Osteocyte (in vitro differentiated cells): ENCODE data around the gene ZIC4. TPM values are rescaled to one million over a fixed set of nuclear protein-coding genes. Genes with fewer than 3 reads are reported as not detected.

Source experiments
- DNase-seq: peaks from one replicate; pipeline ENCODE4 v3.0.0; 2021; ENCODE audit warnings: mixed read lengths; ENCODE audit not compliant: unreplicated experiment; ENCODE audit errors: extremely low spot score
- H3K27ac Mint-ChIP-seq: one replicate; pipeline ENCODE4 v1.8.0; 2021; ENCODE audit warnings: mild to moderate bottlenecking, mixed read lengths; ENCODE audit not compliant: unreplicated experiment
- H3K27me3 Mint-ChIP-seq: one replicate; pipeline ENCODE4 v1.8.0; 2021; ENCODE audit warnings: mixed read lengths; ENCODE audit not compliant: unreplicated experiment
- H3K36me3 Mint-ChIP-seq: one replicate; pipeline ENCODE4 v1.8.0; 2021; ENCODE audit warnings: mixed read lengths; ENCODE audit not compliant: unreplicated experiment
- H3K4me1 Mint-ChIP-seq: one replicate; pipeline ENCODE4 v1.8.0; 2021; ENCODE audit warnings: mixed read lengths; ENCODE audit not compliant: unreplicated experiment
- H3K4me3 Mint-ChIP-seq: one replicate; pipeline ENCODE4 v1.8.0; 2021; ENCODE audit warnings: mild to moderate bottlenecking, moderate library complexity, mixed read lengths; ENCODE audit not compliant: unreplicated experiment
- H3K9me3 Mint-ChIP-seq: one replicate; pipeline ENCODE4 v1.8.0; 2021; ENCODE audit warnings: mixed read lengths; ENCODE audit not compliant: unreplicated experiment
- CTCF ChIP-seq: fragments of 200-600 bp; sonication (generic); IDR thresholded peaks from 2 replicates; pipeline ENCODE4 v1.5.0; 2021; ENCODE audit warnings: antibody characterized with exemption, mild to moderate bottlenecking, moderate library complexity
- long read RNA-seq: library from polyadenylated mRNA; unstranded; transcript quantifications from one replicate; pipeline ENCODE4 v2.0.0, GENCODE V29; 2021
- total RNA-seq: library from RNA; stranded (reverse); gene quantifications from 2 replicates; pipeline ENCODE4 v1.2.1, GENCODE V29; 2021

Gene ZIC4
- 8.6 and 8.8 TPM in 2 replicates for total RNA-seq
- long read RNA-seq, transcript ZIC4-205 (3 exons, 834 nt), result major isoform, 7 of 21 reads
- long read RNA-seq, partial matches to known transcripts, result 1 of 21 reads
- long read RNA-seq, other reads (novel, unspliced or antisense), result 9 of 21 reads

GRCh38 chr3:147406028-147406931 is at the start of gene ZIC4:
Gene ZIC4, minus strand, starts transcription at chr3:147406543. Its CDS starts 3,746 bp downstream, at chr3:147402797.
- peak within 1 kb of the TSS; percentile 98 for H3K27ac Mint-ChIP-seq
- no peak for DNase-seq
- H3K36me3 Mint-ChIP-seq, result peaks cover 7% of the 10 kb centered on the region
- H3K4me1 Mint-ChIP-seq, result peaks cover 58% of the 10 kb centered on the region
- peak within 1 kb of the TSS; percentile 85 for H3K4me3 Mint-ChIP-seq
- H3K27me3 Mint-ChIP-seq, result no peaks in the 10 kb centered on the region
- no peak for TF ChIP-seq CTCF
- no peaks in the 10 kb centered on the region for H3K9me3 Mint-ChIP-seq

GRCh38 chr3:147449669-147450068 is 43.3 kb upstream of the ZIC4 start:
- no peaks in the 10 kb centered on the region for H3K36me3 Mint-ChIP-seq
- no peaks in the 10 kb centered on the region for H3K4me1 Mint-ChIP-seq
- no peak overlapping the region for H3K27ac Mint-ChIP-seq
- H3K9me3 Mint-ChIP-seq, result no peaks in the 10 kb centered on the region
- DNase-seq, result no peak
- H3K27me3 Mint-ChIP-seq, result no peaks in the 10 kb centered on the region
- no peak for TF ChIP-seq CTCF
- H3K4me3 Mint-ChIP-seq, result no peak overlapping the region

GRCh38 chr3:147447224-147447623 is 40.9 kb upstream of the ZIC4 start:
- H3K4me1 Mint-ChIP-seq, result no peaks in the 10 kb centered on the region
- no peak overlapping the region for H3K4me3 Mint-ChIP-seq
- peaks cover 4% of the 10 kb centered on the region for H3K9me3 Mint-ChIP-seq

DNA sequence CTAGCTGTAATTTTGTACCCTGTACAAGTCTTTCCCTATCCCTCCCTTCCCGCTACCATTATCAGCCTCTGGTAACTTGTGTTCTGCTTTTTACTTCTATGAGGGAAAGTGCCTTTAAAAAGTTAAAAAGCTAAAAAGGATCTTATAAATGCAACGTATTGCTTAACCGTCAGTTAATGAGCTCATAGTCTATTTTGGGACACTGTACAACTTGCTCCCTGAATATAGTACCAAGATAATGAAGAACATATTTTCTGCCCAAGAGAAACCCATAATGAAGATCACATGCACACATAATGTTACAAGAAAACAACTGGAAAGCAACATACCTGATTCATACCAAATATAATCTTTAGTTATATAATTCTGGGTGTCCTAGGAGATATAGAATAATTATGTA is 25.4 kb upstream of the ZIC4 start:
- Mint-ChIP-seq H3K27me3 (no peaks in the 10 kb centered on the region), H3K9me3 (no peaks in the 10 kb centered on the region)
- no peak for TF ChIP-seq CTCF

More at GRCh38 chr3:147447224-147447623, 40.9 kb upstream of the ZIC4 start:
- Mint-ChIP-seq H3K27ac (no peak overlapping the region), H3K36me3 (no peaks in the 10 kb centered on the region), H3K27me3 (no peaks in the 10 kb centered on the region)
- no peak for TF ChIP-seq CTCF
- DNase-seq, result no peak

GRCh38 chr3:147428754-147429153 is 22.4 kb upstream of the ZIC4 start:
- no peak for TF ChIP-seq CTCF
- peaks cover 2% of the 10 kb centered on the region for H3K4me1 Mint-ChIP-seq
- no peaks in the 10 kb centered on the region for H3K27me3 Mint-ChIP-seq
- no peaks in the 10 kb centered on the region for H3K9me3 Mint-ChIP-seq
- no peak for DNase-seq
- H3K27ac Mint-ChIP-seq, result no peak overlapping the region
- no peak overlapping the region for H3K4me3 Mint-ChIP-seq
- no peaks in the 10 kb centered on the region for H3K36me3 Mint-ChIP-seq

More for the DNA sequence above, 25.4 kb upstream of the ZIC4 start:
- Mint-ChIP-seq H3K36me3 (no peaks in the 10 kb centered on the region), H3K4me3 (no peak overlapping the region), H3K4me1 (peaks cover 2% of the 10 kb centered on the region), H3K27ac (no peak overlapping the region)
- no peak for DNase-seq
